ENCODE measurements around the gene ZNF688.
"Not testable (repeated sequence)": the region's sequence is repeated elsewhere in the genome, so short reads cannot be mapped to it uniquely, and the experiment has no call there.

The ZNF688 gene
- total RNA-seq, result 1.4 to 7.7 (median 4.5) reads per million in 18 experiments

GRCh38 chr16:30571445-30572322 is at the start of gene ZNF688:
Gene ZNF688, minus strand, starts transcription at chr16:30571714. Its CDS starts 85 bp downstream, at chr16:30571629.
- peak; percentile 96 to 97 for DNase-seq

- DNase-seq, result no peak
These were observed 48.7 kb upstream of the ZNF688 start for GRCh38 chr16:30620169-30620568.

- no peak for DNase-seq
These were observed 48.1 kb upstream of the ZNF688 start for GRCh38 chr16:30619638-30620037.

- peak; percentile 5 to 51 for DNase-seq
These were observed 47.7 kb upstream of the ZNF688 start for GRCh38 chr16:30619202-30619601.

- DNase-seq, result peak; percentile 81 to 83
These were observed 44.0 kb upstream of the ZNF688 start for GRCh38 chr16:30615358-30616091.

- DNase-seq, result peak; percentile 97 to 98
These were observed 38.7 kb upstream of the ZNF688 start, which contains the start of gene ZNF689 for GRCh38 chr16:30609926-30610839. Gene ZNF689, minus strand, starts transcription at chr16:30610389. Its CDS starts 348 bp downstream, at chr16:30610041.

- DNase-seq, result no peak
These were observed 37.8 kb upstream of the ZNF688 start for GRCh38 chr16:30609002-30609925.

- DNase-seq, result no peak
These were observed 34.5 kb upstream of the ZNF688 start for GRCh38 chr16:30606004-30606403.

GRCh38 chr16:30605158-30605557 is 33.6 kb upstream of the ZNF688 start:
- peak; percentile 56 to 69 for DNase-seq

GRCh38 chr16:30604316-30604947 is 32.9 kb upstream of the ZNF688 start:
- DNase-seq, result no peak

- no peak for DNase-seq
These were observed 32.4 kb upstream of the ZNF688 start for GRCh38 chr16:30603945-30604315.

- peak; percentile 49 to 54 for DNase-seq
These were observed 31.2 kb upstream of the ZNF688 start for GRCh38 chr16:30602616-30603277.

GRCh38 chr16:30601966-30602365 is 30.5 kb upstream of the ZNF688 start:
- DNase-seq, result peak; percentile 53 to 62

- no peak for DNase-seq
These were observed 29.4 kb upstream of the ZNF688 start for GRCh38 chr16:30600929-30601328.

- no peak for DNase-seq
These were observed 28.7 kb upstream of the ZNF688 start for GRCh38 chr16:30600215-30600614.

- DNase-seq, result no peak
These were observed 21.4 kb upstream of the ZNF688 start for GRCh38 chr16:30592871-30593270.

GRCh38 chr16:30590869-30591268 is 19.4 kb upstream of the ZNF688 start:
- DNase-seq, result not testable (repeated sequence)

- not testable (repeated sequence) for DNase-seq
These were observed 18.1 kb upstream of the ZNF688 start for GRCh38 chr16:30589582-30589981.

GRCh38 chr16:30588651-30589050 is 17.1 kb upstream of the ZNF688 start:
- DNase-seq, result no peak
